C4-2B (cell line): ENCODE results near the gene MYO1E.
"Not testable (repeated sequence)": the region's sequence is repeated elsewhere in the genome, so short reads cannot be mapped to it uniquely, and the experiment has no call there.

Experiments
- H3K27ac ChIP-seq: fragments of 450-650 bp; 2 replicates; pipeline ENCODE4 v1.5.1; 2017
- ZFX ChIP-seq: fragments of 450-650 bp; IDR thresholded peaks from 2 replicates; pipeline ENCODE4 v1.6.1; 2017
- TF ChIP-seq, protein P1 (sequence below): fragments of 450-650 bp; conservative IDR thresholded peaks from 2 replicates; pipeline ENCODE4 v1.5.1; 2017; ENCODE audit warnings: mild to moderate bottlenecking

MYO1E gene

DNA sequence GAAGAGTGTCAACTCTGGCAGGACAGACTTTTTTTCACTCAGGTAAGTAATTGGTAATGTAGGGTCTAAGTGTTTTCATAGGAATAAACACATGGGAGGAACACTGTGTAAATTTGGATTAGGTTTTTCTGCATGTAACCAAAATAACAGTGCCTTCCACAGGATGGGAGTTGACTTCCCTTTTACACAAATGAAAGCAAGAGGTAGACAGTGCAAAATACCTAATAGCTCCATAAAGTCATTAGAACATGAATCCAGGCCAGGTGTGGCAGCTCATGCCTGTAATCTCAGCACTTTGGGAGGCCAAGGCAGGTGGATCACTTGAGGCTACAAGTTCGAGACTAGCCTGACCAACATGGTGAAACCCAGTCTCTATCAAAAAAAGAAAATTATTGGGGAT lies 25.5 kb upstream of the MYO1E start:
- H3K27ac ChIP-seq: no peak overlapping the region
- no peak for TF ChIP-seq ZFX

DNA sequence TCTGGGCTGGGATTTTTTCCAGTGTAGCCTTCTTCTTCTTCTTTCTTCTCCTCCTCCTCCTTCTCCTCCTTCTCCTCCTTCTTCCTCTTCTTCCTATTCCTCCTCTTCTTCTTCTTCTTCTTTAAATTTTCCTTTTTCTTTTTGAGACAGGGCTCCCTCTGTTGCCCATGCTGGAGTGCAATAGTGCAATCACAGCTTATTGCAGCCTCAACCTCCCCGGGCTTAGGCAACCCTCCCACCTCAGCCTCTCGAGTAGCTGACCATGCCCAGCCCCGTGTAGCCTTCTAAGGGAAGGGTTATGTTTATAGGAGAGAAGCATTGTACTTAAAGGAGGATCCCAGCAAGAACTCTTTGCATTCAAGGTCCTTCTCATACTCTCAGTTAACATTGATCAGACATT lies 24.0 kb upstream of the MYO1E start:
- H3K27ac ChIP-seq: no peak overlapping the region
- TF ChIP-seq, protein P1, sequence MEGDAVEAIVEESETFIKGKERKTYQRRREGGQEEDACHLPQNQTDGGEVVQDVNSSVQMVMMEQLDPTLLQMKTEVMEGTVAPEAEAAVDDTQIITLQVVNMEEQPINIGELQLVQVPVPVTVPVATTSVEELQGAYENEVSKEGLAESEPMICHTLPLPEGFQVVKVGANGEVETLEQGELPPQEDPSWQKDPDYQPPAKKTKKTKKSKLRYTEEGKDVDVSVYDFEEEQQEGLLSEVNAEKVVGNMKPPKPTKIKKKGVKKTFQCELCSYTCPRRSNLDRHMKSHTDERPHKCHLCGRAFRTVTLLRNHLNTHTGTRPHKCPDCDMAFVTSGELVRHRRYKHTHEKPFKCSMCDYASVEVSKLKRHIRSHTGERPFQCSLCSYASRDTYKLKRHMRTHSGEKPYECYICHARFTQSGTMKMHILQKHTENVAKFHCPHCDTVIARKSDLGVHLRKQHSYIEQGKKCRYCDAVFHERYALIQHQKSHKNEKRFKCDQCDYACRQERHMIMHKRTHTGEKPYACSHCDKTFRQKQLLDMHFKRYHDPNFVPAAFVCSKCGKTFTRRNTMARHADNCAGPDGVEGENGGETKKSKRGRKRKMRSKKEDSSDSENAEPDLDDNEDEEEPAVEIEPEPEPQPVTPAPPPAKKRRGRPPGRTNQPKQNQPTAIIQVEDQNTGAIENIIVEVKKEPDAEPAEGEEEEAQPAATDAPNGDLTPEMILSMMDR: no peak
- TF ChIP-seq ZFX: no peak

DNA sequence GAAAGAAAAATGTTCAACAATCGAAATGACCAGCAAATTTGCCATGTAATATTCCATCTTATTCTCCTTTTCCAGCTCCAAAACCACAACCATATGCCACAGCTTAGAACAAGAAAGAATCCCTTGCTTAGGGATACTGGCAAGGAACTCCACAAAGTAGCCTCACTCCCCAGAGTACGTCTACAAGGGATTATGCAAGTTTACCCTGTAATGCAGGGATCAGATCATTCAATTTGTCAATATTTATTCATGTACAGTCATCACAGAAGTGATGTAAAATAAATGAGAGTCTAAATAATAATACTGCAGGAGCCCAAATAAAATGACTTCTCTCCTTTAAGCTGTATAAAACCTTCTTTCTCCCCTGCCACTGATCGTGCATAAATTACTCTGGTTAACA lies 23.5 kb upstream of the MYO1E start:
- TF ChIP-seq, protein P1: no peak
- no peak for TF ChIP-seq ZFX
- no peak overlapping the region for H3K27ac ChIP-seq

DNA sequence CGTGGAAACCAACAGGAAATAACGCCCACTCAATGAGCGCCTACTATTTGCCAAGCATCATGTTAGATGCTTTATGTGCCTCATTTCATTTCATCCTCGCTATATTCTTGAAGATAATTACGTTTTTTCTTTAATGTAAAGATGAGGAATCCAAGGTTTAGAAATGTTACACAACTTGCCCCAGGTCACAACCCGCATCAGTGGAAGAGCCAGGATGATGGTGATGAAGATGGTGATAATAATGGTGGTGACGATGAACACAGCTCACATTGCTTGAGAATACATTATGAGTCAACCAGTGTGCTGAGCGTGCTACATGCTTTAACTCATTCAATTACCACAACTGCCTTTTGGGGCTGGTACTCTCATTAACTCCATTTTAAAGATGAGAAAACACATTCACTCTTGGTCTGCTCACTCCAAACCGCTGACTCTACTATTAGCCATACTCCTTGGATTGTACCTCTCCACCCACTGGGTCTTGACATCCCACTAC lies 21.5 kb upstream of the MYO1E start:
- TF ChIP-seq, protein P1: no peak
- no peak for TF ChIP-seq ZFX
- no peak overlapping the region for H3K27ac ChIP-seq

DNA sequence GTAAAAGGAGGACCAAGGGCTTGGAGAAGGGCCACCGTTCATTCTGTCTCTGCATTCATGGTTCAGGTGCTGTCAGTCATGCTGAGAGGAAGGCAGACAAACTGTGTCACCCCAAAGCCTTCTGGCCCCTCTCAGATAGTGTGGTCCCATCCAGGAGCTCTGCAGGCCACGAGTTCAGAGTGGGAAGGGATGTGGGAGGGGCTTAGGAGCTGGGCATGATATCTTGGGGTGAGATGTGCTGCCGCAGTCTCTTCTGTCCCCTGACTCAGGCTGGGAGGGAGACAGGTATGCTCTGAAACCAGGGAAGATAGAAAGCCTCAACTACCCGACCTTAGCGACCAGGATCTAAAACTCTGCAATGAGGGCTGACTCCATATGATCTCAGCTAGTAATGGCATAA lies 19.6 kb upstream of the MYO1E start:
- TF ChIP-seq, protein P1: no peak
- H3K27ac ChIP-seq: no peak overlapping the region

DNA sequence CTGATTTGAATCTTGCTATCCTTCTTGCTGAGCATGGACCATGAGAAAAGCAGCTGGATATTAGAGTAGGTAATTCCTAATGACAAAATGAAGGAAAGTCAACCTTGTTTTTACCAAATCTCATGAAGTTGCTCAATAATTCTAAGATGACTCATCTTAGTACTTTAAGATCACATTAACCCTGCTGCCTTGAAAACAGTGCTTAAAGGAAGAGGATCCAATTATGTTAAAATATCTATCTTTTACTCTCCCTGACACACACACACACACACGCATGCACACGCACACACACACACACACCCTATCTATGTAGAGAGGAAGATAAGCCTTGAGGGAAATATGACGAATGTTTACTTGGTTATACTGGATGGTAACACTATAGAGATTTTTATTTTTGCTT lies 16.0 kb upstream of the MYO1E start:
- TF ChIP-seq ZFX: no peak
- TF ChIP-seq, protein P1: no peak
- no peak overlapping the region for H3K27ac ChIP-seq

DNA sequence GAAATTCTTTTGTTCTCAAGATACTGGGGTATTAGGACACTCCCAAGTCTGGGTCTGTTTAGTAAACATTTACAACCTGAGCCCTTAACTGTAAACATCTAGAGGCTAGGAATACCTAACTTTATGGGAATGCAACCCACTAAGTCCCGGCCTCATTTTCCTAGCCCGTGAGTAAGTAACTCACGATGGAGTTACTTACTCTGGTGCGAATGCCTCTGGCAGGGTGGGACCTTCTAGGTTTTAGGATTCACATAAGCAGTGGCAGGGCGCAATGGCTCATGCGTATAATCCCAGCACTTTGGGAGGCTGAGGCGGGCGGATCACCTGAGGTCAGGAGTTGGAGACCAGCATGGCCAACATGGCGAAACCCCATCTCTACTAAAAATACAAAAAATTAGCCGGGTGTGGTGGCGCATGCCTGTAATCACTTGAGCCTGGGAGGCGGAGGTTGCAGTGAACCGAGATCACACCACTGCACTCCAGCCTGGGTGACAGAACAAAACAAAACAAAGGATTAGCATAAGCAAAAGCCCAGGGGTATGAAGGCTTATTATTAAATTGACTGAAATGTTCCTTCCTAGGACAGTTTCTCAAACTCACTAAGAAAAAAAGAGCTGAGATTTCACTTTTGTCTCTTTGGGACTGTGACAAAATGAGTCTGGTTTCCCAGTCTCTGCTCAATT lies 14.7 kb upstream of the MYO1E start:
- not testable (repeated sequence) for H3K27ac ChIP-seq

DNA sequence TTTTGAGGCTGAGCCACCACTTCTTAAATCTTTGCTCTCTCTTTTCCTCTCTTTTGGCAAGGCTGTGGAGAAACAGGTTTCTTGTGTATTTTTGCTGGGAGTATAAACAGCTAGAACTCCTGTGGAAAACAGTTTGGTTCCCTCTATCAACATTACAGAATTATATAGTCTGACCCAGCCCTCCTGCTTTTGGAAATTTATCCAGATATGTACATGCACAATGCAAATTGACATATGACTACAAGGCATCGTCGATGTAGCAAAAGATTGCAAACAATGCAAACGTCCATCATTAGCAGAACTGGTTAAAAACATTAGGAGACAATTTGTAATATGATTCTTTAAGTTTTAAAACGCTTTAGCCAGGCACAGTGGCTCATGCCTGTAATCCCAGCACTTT lies 12.5 kb upstream of the MYO1E start:
- TF ChIP-seq, protein P1: no peak
- TF ChIP-seq ZFX: no peak
- H3K27ac ChIP-seq: no peak overlapping the region
